K562 (cell line): ENCODE data around the gene AGAP1.

ENCODE experiments used
- GMEB1 ChIP-seq: fragments of 250-450 bp; sonication (Bioruptor Pico); IDR thresholded peaks from 2 replicates; pipeline ENCODE4 v1.4.0; 2020; ENCODE audit warnings: mild to moderate bottlenecking
- HCFC1 ChIP-seq: IDR thresholded peaks from 2 replicates; pipeline ENCODE4 v1.6.1; 2012; ENCODE audit warnings: low read depth, low read length, improper control_type of control experiment
- NFATC3 ChIP-seq: fragments of 450-650 bp; IDR thresholded peaks from 2 replicates; pipeline ENCODE4 v1.6.1; 2017; ENCODE audit warnings: mild to moderate bottlenecking
- SIN3B ChIP-seq: fragments of 450-650 bp; IDR thresholded peaks from 2 replicates; pipeline ENCODE4 v1.6.1; 2017; ENCODE audit warnings: low read depth, mild to moderate bottlenecking, moderate library complexity
- ZBTB11 ChIP-seq, 3 experiments: fragments of 200-800 bp in 1 of 3; fragments of 250-450 bp in 1 of 3; fragments of 450-650 bp in 1 of 3; sonication (Bioruptor Pico) in 1 of 3; sonication (Bioruptor generic) in 1 of 3; formaldehyde crosslinking in 1 of 3; IDR thresholded peaks; 2 replicates each; pipeline versions ENCODE4 v1.6.1 to v1.8.0; 2016 to 2022; ENCODE audit warnings: mild to moderate bottlenecking in 2 of 3, missing genetic modification characterization in 2 of 3, missing compliant biosample characterization in 1 of 3, moderate library complexity in 1 of 3
- ZNF146 ChIP-seq: IDR thresholded peaks from one replicate; pipeline ENCODE4 v1.6.1; 2018; ENCODE audit warnings: missing compliant biosample characterization; ENCODE audit not compliant: unreplicated experiment
- TF ChIP-seq, protein P1 (sequence below), 3 experiments: IDR thresholded peaks in 2 of 3; conservative IDR thresholded peaks in 1 of 3; 2 replicates each; pipeline ENCODE4 v1.5.1; 2011 to 2012; ENCODE audit warnings: low read length in 3 of 3, mild to moderate bottlenecking in 3 of 3, control low read depth in 2 of 3, improper control_type of control experiment in 1 of 3, inconsistent platforms in 1 of 3, low read depth in 1 of 3, mixed read lengths in 1 of 3, moderate library complexity in 1 of 3; ENCODE audit not compliant: insufficient read depth in 2 of 3

DNA sequence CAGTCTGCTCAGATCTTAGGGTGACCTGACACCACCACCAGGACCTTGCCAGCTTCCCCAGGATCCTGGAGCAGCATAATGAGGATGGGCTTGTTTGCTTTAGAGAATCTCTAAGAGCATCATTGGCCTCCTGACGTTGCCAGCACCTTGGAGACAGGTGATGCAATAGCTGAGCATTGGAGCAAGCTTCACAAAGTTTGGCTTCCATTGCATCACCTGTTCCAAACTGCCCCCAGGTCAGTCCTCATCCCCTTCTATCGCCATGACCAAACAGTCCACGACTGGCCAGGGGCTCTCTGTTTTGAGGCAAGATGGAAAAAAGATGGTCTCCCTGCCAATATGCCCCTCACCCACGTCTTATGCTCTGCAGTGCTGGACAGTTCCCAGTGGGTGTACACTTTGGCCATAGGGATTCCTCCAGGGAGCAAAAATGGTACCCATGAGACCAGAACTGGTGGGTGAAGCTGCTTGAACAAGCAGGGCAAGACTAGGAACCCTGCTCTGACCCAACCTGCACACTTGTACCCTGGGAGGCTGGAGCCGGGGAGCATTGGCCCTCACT lies 22.6 kb upstream of the AGAP1 start:
- no peak for TF ChIP-seq NFATC3
- no peak for TF ChIP-seq SIN3B
- no peak for TF ChIP-seq ZBTB11 (CRISPR knock-in tag; IDR thresholded peaks at IDR 0.05)
- no peak for TF ChIP-seq ZNF146 (CRISPR knock-in tag)
- TF ChIP-seq GMEB1 (CRISPR knock-in tag) = no peak
- no peak for TF ChIP-seq HCFC1
- TF ChIP-seq, protein P1, sequence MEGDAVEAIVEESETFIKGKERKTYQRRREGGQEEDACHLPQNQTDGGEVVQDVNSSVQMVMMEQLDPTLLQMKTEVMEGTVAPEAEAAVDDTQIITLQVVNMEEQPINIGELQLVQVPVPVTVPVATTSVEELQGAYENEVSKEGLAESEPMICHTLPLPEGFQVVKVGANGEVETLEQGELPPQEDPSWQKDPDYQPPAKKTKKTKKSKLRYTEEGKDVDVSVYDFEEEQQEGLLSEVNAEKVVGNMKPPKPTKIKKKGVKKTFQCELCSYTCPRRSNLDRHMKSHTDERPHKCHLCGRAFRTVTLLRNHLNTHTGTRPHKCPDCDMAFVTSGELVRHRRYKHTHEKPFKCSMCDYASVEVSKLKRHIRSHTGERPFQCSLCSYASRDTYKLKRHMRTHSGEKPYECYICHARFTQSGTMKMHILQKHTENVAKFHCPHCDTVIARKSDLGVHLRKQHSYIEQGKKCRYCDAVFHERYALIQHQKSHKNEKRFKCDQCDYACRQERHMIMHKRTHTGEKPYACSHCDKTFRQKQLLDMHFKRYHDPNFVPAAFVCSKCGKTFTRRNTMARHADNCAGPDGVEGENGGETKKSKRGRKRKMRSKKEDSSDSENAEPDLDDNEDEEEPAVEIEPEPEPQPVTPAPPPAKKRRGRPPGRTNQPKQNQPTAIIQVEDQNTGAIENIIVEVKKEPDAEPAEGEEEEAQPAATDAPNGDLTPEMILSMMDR (IDR thresholded peaks at IDR 0.05 in 2 of 3, conservative IDR thresholded peaks at IDR 0.05 in 1 of 3; ENCODE audit: insufficient read depth in 2 of 3, low read depth in 1 of 3, low read length in 3 of 3) = no peak
